PC-3 (cell line): ENCODE results near the gene DTWD2.
"Not testable (repeated sequence)": the region's sequence is repeated elsewhere in the genome, so short reads cannot be mapped to it uniquely, and the experiment has no call there.

Experiments used
- EZH2 ChIP-seq: fragments of 300-600 bp; sonication (generic); IDR thresholded peaks from one replicate; pipeline ENCODE4 v1.6.1; 2017; ENCODE audit warnings: antibody characterized with exemption, mild to moderate bottlenecking, low read length; ENCODE audit not compliant: unreplicated experiment
- EZH2phosphoT487 ChIP-seq: fragments of 300-600 bp; sonication (generic); IDR thresholded peaks from 2 replicates; pipeline ENCODE4 v1.6.1; 2018; ENCODE audit warnings: mild to moderate bottlenecking, antibody characterized with exemption, low read length, borderline replicate concordance
- TF ChIP-seq, protein P1 (sequence below): fragments of 300-600 bp; sonication (generic); conservative IDR thresholded peaks from 2 replicates; pipeline ENCODE4 v1.5.1; 2017; ENCODE audit warnings: antibody characterized with exemption, low read depth, mild to moderate bottlenecking, low read length

DNA sequence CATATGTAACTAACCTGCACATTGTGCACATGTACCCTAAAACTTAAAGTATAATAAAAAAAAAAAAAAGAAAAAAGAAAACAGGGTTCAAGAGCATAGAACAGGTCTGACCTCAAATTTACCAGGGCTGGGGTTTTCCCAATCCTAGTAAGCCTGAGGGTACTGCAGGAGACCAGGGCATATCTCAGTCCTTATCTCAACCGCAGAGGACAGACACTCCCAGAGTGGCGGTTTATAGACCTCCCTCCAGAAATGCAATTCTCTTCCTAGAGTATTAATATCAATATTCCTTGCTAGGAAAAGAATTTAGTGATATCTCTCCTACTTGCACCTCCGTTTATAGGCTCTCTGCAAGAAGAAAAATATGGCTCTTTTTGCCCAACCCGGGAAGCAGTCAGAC is 136.6 kb downstream of the DTWD2 start:
- TF ChIP-seq, protein P1, sequence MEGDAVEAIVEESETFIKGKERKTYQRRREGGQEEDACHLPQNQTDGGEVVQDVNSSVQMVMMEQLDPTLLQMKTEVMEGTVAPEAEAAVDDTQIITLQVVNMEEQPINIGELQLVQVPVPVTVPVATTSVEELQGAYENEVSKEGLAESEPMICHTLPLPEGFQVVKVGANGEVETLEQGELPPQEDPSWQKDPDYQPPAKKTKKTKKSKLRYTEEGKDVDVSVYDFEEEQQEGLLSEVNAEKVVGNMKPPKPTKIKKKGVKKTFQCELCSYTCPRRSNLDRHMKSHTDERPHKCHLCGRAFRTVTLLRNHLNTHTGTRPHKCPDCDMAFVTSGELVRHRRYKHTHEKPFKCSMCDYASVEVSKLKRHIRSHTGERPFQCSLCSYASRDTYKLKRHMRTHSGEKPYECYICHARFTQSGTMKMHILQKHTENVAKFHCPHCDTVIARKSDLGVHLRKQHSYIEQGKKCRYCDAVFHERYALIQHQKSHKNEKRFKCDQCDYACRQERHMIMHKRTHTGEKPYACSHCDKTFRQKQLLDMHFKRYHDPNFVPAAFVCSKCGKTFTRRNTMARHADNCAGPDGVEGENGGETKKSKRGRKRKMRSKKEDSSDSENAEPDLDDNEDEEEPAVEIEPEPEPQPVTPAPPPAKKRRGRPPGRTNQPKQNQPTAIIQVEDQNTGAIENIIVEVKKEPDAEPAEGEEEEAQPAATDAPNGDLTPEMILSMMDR: not testable (repeated sequence)
- TF ChIP-seq EZH2, EZH2phosphoT487: not testable (repeated sequence)
